AG04449 (cell line): Measurements from ENCODE around the gene STX18.
"Not testable (repeated sequence)": the region's sequence is repeated elsewhere in the genome, so short reads cannot be mapped to it uniquely, and the experiment has no call there.

Source experiments
- CTCF ChIA-PET: fragments of 350-600 bp; formaldehyde crosslinking; extraction: SDS; loops from one replicate; lab custom pipeline; 2021; ENCODE audit warnings: antibody characterized with exemption; lab: Yijun Ruan, JAX
- POLR2A ChIA-PET: fragments of 400-600, 350-600 bp; formaldehyde crosslinking; extraction: SDS; loops from one replicate; lab custom pipeline; 2020; ENCODE audit warnings: antibody characterized with exemption, inconsistent platforms; lab: Yijun Ruan, JAX
- DNase-seq: peaks from one replicate; pipeline ENCODE4 v3.0.0-alpha.2; 2010; ENCODE audit warnings: low read depth, low spot score
- H3K4me3 ChIP-seq: 2 replicates; pipeline ENCODE4 v1.5.1; 2011; ENCODE audit warnings: low read depth, mild to moderate bottlenecking, control low read depth, low read length
- TF ChIP-seq, protein P1 (sequence below): IDR thresholded peaks from one replicate; pipeline ENCODE4 v1.5.1; 2011; ENCODE audit warnings: mild to moderate bottlenecking, moderate library complexity, low read length, control low read depth, inconsistent platforms; ENCODE audit not compliant: insufficient read depth; ENCODE audit errors: missing control alignments

Gene STX18

DNA sequence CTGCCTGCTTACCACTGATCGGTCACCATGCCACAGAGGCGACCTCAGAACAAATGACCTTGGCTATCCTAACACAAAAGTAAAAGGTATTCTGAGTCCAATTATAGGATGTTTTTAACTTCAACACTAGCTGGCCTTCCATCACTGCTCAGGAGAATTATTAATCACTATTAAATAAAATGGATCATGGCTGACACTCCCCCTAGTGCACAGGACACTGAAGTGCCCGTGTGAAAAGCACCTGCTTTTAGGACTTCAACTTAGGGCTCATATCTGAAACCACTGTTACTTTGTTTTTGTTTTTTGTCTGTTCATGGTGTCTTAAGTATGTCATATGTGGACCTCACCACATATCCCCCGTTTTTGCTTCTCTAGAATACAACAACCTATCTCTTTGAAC lies 33.9 kb downstream of the STX18 start:
- ChIA-PET CTCF (interaction anchor here (1.0 to 3.3 kb wide), 3 partner anchors 11 to 19 kb away, joined by 3 to 33 read pairs (median 8); no protein-coding TSS in a partner anchor), POLR2A (no interaction called here)
- no peak overlapping the region for H3K4me3 ChIP-seq
- TF ChIP-seq, protein P1, sequence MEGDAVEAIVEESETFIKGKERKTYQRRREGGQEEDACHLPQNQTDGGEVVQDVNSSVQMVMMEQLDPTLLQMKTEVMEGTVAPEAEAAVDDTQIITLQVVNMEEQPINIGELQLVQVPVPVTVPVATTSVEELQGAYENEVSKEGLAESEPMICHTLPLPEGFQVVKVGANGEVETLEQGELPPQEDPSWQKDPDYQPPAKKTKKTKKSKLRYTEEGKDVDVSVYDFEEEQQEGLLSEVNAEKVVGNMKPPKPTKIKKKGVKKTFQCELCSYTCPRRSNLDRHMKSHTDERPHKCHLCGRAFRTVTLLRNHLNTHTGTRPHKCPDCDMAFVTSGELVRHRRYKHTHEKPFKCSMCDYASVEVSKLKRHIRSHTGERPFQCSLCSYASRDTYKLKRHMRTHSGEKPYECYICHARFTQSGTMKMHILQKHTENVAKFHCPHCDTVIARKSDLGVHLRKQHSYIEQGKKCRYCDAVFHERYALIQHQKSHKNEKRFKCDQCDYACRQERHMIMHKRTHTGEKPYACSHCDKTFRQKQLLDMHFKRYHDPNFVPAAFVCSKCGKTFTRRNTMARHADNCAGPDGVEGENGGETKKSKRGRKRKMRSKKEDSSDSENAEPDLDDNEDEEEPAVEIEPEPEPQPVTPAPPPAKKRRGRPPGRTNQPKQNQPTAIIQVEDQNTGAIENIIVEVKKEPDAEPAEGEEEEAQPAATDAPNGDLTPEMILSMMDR, result no peak
- DNase-seq, result no peak

DNA sequence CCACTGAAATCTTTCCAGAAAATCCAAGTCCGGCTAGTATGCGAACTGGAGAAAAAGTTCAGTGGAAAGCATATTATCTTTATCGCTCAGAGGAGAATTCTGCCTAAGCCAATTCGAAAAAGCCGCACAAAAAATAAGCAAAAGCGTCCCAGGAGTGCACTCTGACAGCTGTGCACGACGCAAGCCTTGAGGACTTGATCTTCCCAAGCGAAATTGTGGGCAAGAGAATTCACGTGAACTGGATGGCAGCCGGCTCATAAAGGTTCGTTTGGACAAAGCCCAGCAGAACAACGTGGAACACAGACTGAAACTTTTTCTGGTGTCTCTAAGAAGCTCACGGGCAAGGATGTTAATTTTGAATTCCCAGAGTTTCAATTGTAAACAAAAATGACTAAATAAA lies 34.4 kb downstream of the STX18 start:
- no peak overlapping the region for H3K4me3 ChIP-seq
- POLR2A ChIA-PET, result no interaction called here
- DNase-seq, result no peak
- TF ChIP-seq, protein P1, result no peak
- CTCF ChIA-PET, result interaction anchor here (1.0 to 3.3 kb wide), 3 partner anchors 11 to 18 kb away, joined by 3 to 33 read pairs (median 8); no protein-coding TSS in a partner anchor

DNA sequence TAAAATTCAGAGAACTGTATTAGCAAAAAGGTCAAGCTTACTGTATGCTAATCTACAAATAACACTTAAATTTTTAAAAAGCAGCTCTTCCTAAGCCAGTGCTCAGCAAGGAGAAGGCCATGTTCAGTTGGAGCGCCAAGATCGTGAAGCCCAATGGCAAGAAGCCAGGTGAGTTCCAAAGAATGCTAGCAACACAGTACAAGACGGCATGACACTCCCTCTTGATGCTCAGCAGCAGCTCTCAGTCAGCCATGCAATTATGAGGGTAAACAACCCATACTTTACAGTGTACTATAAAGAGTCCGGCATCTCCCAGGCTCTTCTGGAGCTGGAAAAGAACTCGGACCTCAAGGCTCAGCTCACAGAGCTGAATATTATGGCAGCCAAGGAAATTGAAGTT lies 34.9 kb downstream of the STX18 start:
- ChIA-PET POLR2A (no interaction called here), CTCF (interaction anchor here (2.0 to 3.3 kb wide), 2 partner anchors 12 to 18 kb away, joined by 8 to 33 read pairs; no protein-coding TSS in a partner anchor)
- TF ChIP-seq, protein P1, result no peak
- no peak for DNase-seq
- no peak overlapping the region for H3K4me3 ChIP-seq

DNA sequence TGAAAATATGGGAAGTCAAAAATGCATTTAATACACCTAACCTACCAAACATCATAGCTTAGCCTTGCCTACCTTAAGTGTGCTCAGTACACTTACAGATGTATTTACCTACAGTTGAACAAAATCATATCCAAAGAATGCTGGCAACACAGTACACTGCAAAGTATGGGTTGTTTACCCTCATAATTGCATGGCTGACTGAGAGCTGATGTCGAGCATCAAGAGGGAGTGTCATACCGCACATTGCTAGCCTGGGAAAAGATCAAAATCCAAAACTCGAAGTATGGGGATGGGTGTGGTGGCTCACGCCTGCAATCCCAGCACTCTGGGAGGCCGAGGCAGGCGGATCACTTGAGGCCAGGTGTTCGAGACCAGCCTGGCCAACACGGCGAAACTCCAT lies 36.6 kb downstream of the STX18 start:
- not testable (repeated sequence) for DNase-seq, H3K4me3 ChIP-seq
- POLR2A ChIA-PET, result interaction anchor here (0.6 kb wide), 1 partner anchor 57 kb away, joined by 3 read pairs; no protein-coding TSS in a partner anchor
- CTCF ChIA-PET, result interaction anchor here (1.0 to 2.5 kb wide), 4 partner anchors 12 to 69 kb away, joined by 3 to 12 read pairs (median 6); no protein-coding TSS in a partner anchor

DNA sequence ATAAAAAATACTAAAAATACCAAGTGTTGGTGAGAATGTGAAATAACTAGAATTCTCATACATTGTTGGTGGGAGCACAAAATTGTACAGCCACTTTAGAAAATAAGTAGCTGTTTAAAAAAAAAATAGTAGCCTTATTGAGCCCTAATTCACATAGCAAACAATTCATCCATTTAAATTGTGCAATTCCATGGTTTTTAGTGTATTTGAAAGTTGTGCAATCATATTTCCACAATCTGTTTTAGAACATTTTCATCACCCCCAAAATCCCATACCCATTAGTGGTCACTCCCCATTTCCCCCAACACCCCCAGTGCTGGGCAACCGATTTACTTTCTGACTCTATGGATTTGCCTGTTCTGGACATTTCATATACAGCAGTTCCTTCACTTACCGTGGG lies 37.1 kb downstream of the STX18 start:
- ChIA-PET CTCF (interaction anchor here (0.9 to 2.5 kb wide), 6 partner anchors 12 to 376 kb away, joined by 3 to 12 read pairs (median 4); no protein-coding TSS in a partner anchor), POLR2A (no interaction called here)
- no peak overlapping the region for H3K4me3 ChIP-seq
- TF ChIP-seq, protein P1, result no peak
- DNase-seq, result no peak

DNA sequence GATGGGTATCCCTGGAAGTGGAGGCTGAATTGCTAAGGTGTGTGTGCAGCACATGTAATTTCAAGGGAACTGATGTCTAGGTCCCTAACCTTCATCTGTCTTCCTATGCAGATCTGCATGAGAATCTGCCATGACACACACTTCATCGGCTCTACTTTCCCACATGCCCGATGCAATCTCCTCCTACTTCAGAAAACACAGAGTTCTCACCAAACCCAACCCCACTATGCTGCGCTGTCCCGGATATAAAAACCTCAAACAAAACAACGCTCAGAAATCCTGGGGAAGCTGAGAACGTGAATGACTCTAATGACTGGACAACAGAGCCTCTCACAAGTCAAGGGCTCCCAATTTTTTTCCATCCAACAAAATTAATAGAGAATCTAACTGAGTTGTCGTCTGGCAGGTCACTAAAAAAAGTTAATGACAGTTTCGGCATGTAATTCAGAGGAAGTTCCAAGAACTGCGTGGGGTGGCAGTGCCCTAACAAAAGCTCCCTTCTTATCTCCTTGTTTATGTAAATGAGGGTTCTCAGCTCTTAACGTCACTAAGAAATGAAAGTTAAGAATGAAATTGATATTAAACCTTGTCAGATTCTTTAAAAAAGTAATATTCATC lies 39.0 kb downstream of the STX18 start:
- POLR2A ChIA-PET, result no interaction called here
- no peak overlapping the region for H3K4me3 ChIP-seq

More for the DNA sequence above, 39.0 kb downstream of the STX18 start:
- TF ChIP-seq, protein P1, result no peak
- no peak for DNase-seq
- CTCF ChIA-PET, result interaction anchor here (0.7 to 4.8 kb wide), 4 partner anchors 10 to 17 kb away, joined by 3 to 21 read pairs (median 11); no protein-coding TSS in a partner anchor
